Measurements from ENCODE around the gene BCKDK. TPM values are rescaled to one million over a fixed set of nuclear protein-coding genes. Genes with fewer than 3 reads are reported as not detected.
A peak's percentile ranks its signal among the peaks of the same experiment; 100 is the strongest.

BCKDK gene
- total and polyA plus RNA-seq, 2 of the 13 experiments (the other 11 are each of a cell fraction or from before 2014, with no cell fraction given), result 24.9 to 42.6 TPM

GRCh38 chr16:31094424-31095120, 13.6 kb upstream of the BCKDK start, which contains the start of gene VKORC1 (continued):
- TF ChIP-seq NCOR1 (IDR thresholded peaks at IDR 0.05; ENCODE audit: borderline replicate concordance, low read length) (no peak), EZH2 (conservative IDR thresholded peaks at IDR 0.05; ENCODE audit: low read depth, low read length) (no peak), RAD51 (IDR thresholded peaks at IDR 0.05; ENCODE audit: borderline replicate concordance) (no peak), TBL1XR1 (IDR thresholded peaks at IDR 0.05; ENCODE audit: borderline replicate concordance, low read length, partially characterized antibody) (no peak), GZF1 (CRISPR knock-in tag; IDR thresholded peaks at IDR 0.05) (no peak; the same call in 1 of the 2 replicates), AGO2 (optimal IDR thresholded peaks at IDR 0.05; ENCODE audit: low read depth, low read length) (peak; percentile 67), NFIC (IDR thresholded peaks at IDR 0.05; ENCODE audit: low read length) (no peak), U2AF2 (IDR thresholded peaks at IDR 0.05; ENCODE audit: low read depth, low read length) (no peak), PAX8 (CRISPR knock-in tag; IDR thresholded peaks at IDR 0.05; ENCODE audit: borderline replicate concordance) (no peak), CREBL2 (CRISPR knock-in tag; IDR thresholded peaks at IDR 0.05; ENCODE audit: borderline replicate concordance) (no peak), MYPOP (CRISPR knock-in tag; IDR thresholded peaks at IDR 0.05) (peak; percentile 81; the same call in 1 of the 2 replicates), ATF7-NPFF (CRISPR knock-in tag; IDR thresholded peaks at IDR 0.05; ENCODE audit: low read depth) (peak; percentile 80), ZNF256 (CRISPR knock-in tag; conservative IDR thresholded peaks at IDR 0.05) (no peak; the same call in 1 of the 2 replicates), THYN1 (CRISPR knock-in tag; IDR thresholded peaks at IDR 0.05; ENCODE audit: borderline replicate concordance, low read depth) (no peak), PRDM10 (CRISPR knock-in tag; IDR thresholded peaks at IDR 0.05; ENCODE audit: low read depth) (peak; percentile 87), HNF4A (CRISPR knock-in tag; IDR thresholded peaks at IDR 0.05) (no peak), KDM5A (IDR thresholded peaks at IDR 0.05; ENCODE audit: borderline replicate concordance, low read length) (0 out of 2 replicates have a peak, but pooled peaks have one; percentile 24), ARID3A (IDR thresholded peaks at IDR 0.05; ENCODE audit: low read depth, low read length) (no peak), CBX1 (IDR thresholded peaks at IDR 0.05; ENCODE audit: low read depth) (no peak), HNF4G (IDR thresholded peaks at IDR 0.05; ENCODE audit: borderline replicate concordance, low read depth, low read length) (no peak), HNF4G (CRISPR knock-in tag; IDR thresholded peaks at IDR 0.05; ENCODE audit: borderline replicate concordance, low read depth) (no peak)
- TF ChIP-seq, protein P1, sequence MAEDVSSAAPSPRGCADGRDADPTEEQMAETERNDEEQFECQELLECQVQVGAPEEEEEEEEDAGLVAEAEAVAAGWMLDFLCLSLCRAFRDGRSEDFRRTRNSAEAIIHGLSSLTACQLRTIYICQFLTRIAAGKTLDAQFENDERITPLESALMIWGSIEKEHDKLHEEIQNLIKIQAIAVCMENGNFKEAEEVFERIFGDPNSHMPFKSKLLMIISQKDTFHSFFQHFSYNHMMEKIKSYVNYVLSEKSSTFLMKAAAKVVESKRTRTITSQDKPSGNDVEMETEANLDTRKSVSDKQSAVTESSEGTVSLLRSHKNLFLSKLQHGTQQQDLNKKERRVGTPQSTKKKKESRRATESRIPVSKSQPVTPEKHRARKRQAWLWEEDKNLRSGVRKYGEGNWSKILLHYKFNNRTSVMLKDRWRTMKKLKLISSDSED (CRISPR knock-in tag; IDR thresholded peaks at IDR 0.05), result 0 out of 2 replicates have a peak, but pooled peaks have one; percentile 78
